GM12878 (cell line): ENCODE results near the gene ARID3A. TPM values are rescaled to one million over a fixed set of nuclear protein-coding genes. Genes with fewer than 3 reads are reported as not detected.
A peak's percentile ranks its signal among the peaks of the same experiment; 100 is the strongest.

ENCODE experiments used
- CREB1 ChIP-seq: IDR thresholded peaks from 2 replicates; pipeline ENCODE4 v1.6.1; 2012; ENCODE audit warnings: low read depth, mild to moderate bottlenecking, inconsistent platforms
- ESRRA ChIP-seq: IDR thresholded peaks from 2 replicates; pipeline ENCODE4 v1.6.1; 2012; ENCODE audit warnings: mild to moderate bottlenecking, low read length, improper control_type of control experiment
- HCFC1 ChIP-seq: fragments of 150-350 bp; IDR thresholded peaks from 2 replicates; pipeline ENCODE4 v1.6.1; 2014; ENCODE audit warnings: low read length
- NFYB ChIP-seq: IDR thresholded peaks from 2 replicates; pipeline ENCODE4 v1.6.1; 2011; ENCODE audit warnings: low read depth, mild to moderate bottlenecking, low read length, improper control_type of control experiment, moderate library complexity; ENCODE audit not compliant: insufficient read depth
- NR2C2 ChIP-seq: IDR thresholded peaks from 2 replicates; pipeline ENCODE4 v1.6.1; 2011; ENCODE audit warnings: borderline replicate concordance, low read depth; ENCODE audit not compliant: control insufficient read depth, insufficient read length
- PAX8 ChIP-seq: fragments of 450-650 bp; IDR thresholded peaks from 2 replicates; pipeline ENCODE4 v1.6.1; 2017; ENCODE audit warnings: mild to moderate bottlenecking, moderate library complexity
- POLR2A ChIP-seq: IDR thresholded peaks from 2 replicates; pipeline ENCODE4 v1.6.1; 2011; ENCODE audit warnings: low read depth, mild to moderate bottlenecking, low read length
- SMAD5 ChIP-seq: IDR thresholded peaks from 2 replicates; pipeline ENCODE4 v1.6.1; 2016; ENCODE audit warnings: antibody characterized with exemption, low read depth
- SMC3 ChIP-seq: IDR thresholded peaks from 2 replicates; pipeline ENCODE4 v1.6.1; 2011; ENCODE audit warnings: low read length, improper control_type of control experiment, borderline replicate concordance
- polyA plus RNA-seq, 11 experiments: library from polyadenylated mRNA; depleted of rRNA in 4 of 11; unstranded in 6 of 11; stranded (reverse) in 5 of 11; fragments of >200 nt; fragmentation: Nextera tagmentation in 4 of 11; fragmentation: Illumina TruSeq in 1 of 11; extraction: Ambion mirVana in 4 of 11; extraction: Trizol in 1 of 11; gene quantifications; 1 replicate in 1 of 11; 2 replicates in 10 of 11; pipeline versions ENCODE4 v1.2.1 to v1.2.3, GENCODE V29; 2011 to 2016; ENCODE audit warnings: inconsistent platforms in 2 of 11, missing spikeins in 2 of 11, low read depth in 1 of 11
- total RNA-seq, 4 experiments: library from RNA; depleted of rRNA in 3 of 4; stranded (reverse); fragments of >200 nt in 3 of 4; fragmentation: Illumina TruSeq in 1 of 4; extraction: Trizol in 1 of 4; gene quantifications; 2 replicates each; pipeline versions ENCODE4 v1.2.1 to v1.2.3, GENCODE V29; 2013 to 2021
- TF ChIP-seq, protein P1 (sequence below): fragments of 450-650 bp; formaldehyde crosslinking; IDR thresholded peaks from 2 replicates; pipeline ENCODE4 v1.4.0; 2022; ENCODE audit warnings: mild to moderate bottlenecking, moderate library complexity
- TF ChIP-seq, protein P2 (sequence below): fragments of 450-650 bp; IDR thresholded peaks from 2 replicates; pipeline ENCODE4 v1.6.1; 2018; ENCODE audit warnings: borderline replicate concordance, mild to moderate bottlenecking; ENCODE audit not compliant: partially characterized antibody
- TF ChIP-seq, protein P3 (sequence below): fragments of 450-650 bp; IDR thresholded peaks from 2 replicates; pipeline ENCODE4 v1.6.1; 2016; ENCODE audit warnings: mild to moderate bottlenecking, moderate library complexity, borderline replicate concordance
- TF ChIP-seq, protein P4 (sequence below): IDR thresholded peaks from 2 replicates; pipeline ENCODE4 v1.6.1; 2012; ENCODE audit warnings: mild to moderate bottlenecking, low read depth, low read length

The ARID3A gene
- total and polyA plus RNA-seq, 10 of the 15 experiments (the other 5 are each of a cell fraction or from before 2014, with no cell fraction given): 0.76 to 70.0 (median 16.7) TPM

DNA sequence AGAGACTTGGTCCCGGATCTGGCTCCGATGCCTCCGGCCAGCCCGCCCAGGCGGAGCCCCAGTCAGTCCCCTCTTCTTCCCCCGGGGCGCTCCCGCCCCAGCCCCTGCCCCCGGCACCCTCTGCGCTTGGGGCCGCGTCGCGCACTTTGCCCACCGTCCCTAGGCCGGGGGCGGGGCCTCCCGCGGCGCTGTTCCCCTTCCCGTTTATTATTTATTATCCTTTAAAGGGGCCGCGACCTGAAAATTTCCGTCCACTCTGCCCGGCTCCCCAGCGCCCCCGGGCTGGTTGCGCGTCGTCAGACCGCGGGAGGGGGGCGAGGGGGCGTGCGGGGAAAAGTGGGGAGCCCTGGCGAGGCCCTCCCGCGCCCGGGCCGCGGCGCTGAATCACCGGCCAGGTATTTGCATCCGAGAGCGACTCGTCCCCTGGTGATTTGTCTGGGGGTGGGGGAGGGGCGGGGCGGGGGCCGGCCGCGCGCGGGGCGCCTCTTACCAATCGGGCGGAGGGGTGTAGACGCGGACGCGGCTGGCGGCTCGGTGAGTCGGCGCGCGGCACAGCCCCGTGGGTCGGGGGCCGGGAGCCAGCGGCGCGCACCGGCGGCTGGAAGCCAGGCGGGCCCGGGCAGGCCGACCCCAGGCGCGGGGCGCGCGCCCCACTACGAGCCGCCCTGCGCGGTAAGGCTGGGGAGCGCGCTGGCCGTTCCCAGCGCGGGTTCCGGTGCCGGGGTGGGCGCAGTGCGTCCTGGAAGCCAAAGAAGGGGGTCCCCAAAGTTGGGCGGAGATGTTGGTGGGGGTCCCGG is at the start of gene ARID3A (continued):
- TF ChIP-seq, protein P1, sequence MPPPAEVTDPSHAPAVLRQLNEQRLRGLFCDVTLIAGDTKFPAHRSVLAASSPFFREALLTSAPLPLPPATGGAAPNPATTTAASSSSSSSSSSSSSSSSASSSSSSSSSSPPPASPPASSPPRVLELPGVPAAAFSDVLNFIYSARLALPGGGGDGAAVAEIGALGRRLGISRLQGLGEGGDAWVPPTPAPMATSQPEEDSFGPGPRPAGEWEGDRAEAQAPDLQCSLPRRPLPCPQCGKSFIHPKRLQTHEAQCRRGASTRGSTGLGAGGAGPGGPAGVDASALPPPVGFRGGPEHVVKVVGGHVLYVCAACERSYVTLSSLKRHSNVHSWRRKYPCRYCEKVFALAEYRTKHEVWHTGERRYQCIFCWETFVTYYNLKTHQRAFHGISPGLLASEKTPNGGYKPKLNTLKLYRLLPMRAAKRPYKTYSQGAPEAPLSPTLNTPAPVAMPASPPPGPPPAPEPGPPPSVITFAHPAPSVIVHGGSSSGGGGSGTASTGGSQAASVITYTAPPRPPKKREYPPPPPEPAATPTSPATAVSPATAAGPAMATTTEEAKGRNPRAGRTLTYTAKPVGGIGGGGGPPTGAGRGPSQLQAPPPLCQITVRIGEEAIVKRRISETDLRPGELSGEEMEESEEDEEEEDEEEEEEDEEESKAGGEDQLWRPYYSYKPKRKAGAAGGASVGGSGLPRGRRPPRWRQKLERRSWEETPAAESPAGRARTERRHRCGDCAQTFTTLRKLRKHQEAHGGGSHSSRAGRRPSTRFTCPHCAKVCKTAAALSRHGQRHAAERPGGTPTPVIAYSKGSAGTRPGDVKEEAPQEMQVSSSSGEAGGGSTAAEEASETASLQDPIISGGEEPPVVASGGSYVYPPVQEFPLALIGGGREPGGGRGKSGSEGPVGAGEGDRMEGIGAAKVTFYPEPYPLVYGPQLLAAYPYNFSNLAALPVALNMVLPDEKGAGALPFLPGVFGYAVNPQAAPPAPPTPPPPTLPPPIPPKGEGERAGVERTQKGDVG: no peak
- TF ChIP-seq, protein P2, sequence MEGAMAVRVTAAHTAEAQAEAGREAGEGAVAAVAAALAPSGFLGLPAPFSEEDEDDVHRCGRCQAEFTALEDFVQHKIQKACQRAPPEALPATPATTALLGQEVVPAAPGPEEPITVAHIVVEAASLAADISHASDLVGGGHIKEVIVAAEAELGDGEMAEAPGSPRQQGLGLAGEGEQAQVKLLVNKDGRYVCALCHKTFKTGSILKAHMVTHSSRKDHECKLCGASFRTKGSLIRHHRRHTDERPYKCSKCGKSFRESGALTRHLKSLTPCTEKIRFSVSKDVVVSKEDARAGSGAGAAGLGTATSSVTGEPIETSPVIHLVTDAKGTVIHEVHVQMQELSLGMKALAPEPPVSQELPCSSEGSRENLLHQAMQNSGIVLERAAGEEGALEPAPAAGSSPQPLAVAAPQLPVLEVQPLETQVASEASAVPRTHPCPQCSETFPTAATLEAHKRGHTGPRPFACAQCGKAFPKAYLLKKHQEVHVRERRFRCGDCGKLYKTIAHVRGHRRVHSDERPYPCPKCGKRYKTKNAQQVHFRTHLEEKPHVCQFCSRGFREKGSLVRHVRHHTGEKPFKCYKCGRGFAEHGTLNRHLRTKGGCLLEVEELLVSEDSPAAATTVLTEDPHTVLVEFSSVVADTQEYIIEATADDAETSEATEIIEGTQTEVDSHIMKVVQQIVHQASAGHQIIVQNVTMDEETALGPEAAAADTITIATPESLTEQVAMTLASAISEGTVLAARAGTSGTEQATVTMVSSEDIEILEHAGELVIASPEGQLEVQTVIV: no peak
- TF ChIP-seq SMC3: no peak
- TF ChIP-seq, protein P3, sequence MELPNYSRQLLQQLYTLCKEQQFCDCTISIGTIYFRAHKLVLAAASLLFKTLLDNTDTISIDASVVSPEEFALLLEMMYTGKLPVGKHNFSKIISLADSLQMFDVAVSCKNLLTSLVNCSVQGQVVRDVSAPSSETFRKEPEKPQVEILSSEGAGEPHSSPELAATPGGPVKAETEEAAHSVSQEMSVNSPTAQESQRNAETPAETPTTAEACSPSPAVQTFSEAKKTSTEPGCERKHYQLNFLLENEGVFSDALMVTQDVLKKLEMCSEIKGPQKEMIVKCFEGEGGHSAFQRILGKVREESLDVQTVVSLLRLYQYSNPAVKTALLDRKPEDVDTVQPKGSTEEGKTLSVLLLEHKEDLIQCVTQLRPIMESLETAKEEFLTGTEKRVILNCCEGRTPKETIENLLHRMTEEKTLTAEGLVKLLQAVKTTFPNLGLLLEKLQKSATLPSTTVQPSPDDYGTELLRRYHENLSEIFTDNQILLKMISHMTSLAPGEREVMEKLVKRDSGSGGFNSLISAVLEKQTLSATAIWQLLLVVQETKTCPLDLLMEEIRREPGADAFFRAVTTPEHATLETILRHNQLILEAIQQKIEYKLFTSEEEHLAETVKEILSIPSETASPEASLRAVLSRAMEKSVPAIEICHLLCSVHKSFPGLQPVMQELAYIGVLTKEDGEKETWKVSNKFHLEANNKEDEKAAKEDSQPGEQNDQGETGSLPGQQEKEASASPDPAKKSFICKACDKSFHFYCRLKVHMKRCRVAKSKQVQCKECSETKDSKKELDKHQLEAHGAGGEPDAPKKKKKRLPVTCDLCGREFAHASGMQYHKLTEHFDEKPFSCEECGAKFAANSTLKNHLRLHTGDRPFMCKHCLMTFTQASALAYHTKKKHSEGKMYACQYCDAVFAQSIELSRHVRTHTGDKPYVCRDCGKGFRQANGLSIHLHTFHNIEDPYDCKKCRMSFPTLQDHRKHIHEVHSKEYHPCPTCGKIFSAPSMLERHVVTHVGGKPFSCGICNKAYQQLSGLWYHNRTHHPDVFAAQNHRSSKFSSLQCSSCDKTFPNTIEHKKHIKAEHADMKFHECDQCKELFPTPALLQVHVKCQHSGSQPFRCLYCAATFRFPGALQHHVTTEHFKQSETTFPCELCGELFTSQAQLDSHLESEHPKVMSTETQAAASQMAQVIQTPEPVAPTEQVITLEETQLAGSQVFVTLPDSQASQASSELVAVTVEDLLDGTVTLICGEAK: no peak
- TF ChIP-seq, protein P4, sequence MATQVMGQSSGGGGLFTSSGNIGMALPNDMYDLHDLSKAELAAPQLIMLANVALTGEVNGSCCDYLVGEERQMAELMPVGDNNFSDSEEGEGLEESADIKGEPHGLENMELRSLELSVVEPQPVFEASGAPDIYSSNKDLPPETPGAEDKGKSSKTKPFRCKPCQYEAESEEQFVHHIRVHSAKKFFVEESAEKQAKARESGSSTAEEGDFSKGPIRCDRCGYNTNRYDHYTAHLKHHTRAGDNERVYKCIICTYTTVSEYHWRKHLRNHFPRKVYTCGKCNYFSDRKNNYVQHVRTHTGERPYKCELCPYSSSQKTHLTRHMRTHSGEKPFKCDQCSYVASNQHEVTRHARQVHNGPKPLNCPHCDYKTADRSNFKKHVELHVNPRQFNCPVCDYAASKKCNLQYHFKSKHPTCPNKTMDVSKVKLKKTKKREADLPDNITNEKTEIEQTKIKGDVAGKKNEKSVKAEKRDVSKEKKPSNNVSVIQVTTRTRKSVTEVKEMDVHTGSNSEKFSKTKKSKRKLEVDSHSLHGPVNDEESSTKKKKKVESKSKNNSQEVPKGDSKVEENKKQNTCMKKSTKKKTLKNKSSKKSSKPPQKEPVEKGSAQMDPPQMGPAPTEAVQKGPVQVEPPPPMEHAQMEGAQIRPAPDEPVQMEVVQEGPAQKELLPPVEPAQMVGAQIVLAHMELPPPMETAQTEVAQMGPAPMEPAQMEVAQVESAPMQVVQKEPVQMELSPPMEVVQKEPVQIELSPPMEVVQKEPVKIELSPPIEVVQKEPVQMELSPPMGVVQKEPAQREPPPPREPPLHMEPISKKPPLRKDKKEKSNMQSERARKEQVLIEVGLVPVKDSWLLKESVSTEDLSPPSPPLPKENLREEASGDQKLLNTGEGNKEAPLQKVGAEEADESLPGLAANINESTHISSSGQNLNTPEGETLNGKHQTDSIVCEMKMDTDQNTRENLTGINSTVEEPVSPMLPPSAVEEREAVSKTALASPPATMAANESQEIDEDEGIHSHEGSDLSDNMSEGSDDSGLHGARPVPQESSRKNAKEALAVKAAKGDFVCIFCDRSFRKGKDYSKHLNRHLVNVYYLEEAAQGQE: no peak
- TF ChIP-seq PAX8: no peak
- TF ChIP-seq ESRRA: no peak
- TF ChIP-seq HCFC1: 0 out of 2 replicates have a peak, but pooled peaks have one; percentile 33
- no peak for TF ChIP-seq NFYB
- no peak for TF ChIP-seq SMAD5
- peak; percentile 80 for TF ChIP-seq POLR2A
- 0 out of 2 replicates have a peak, but pooled peaks have one; percentile 9 for TF ChIP-seq CREB1
- no peak for TF ChIP-seq NR2C2
